Middle frontal gyrus (tissue), 1 donor: Measurements from ENCODE around the gene LANCL1.

ENCODE experiments used
- DNase-seq: peaks from one replicate; pipeline ENCODE4 v3.0.0-alpha.2; 2015; ENCODE audit warnings: low spot score; ENCODE audit errors: extremely low spot score

The LANCL1 gene, protein sequence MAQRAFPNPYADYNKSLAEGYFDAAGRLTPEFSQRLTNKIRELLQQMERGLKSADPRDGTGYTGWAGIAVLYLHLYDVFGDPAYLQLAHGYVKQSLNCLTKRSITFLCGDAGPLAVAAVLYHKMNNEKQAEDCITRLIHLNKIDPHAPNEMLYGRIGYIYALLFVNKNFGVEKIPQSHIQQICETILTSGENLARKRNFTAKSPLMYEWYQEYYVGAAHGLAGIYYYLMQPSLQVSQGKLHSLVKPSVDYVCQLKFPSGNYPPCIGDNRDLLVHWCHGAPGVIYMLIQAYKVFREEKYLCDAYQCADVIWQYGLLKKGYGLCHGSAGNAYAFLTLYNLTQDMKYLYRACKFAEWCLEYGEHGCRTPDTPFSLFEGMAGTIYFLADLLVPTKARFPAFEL

DNA sequence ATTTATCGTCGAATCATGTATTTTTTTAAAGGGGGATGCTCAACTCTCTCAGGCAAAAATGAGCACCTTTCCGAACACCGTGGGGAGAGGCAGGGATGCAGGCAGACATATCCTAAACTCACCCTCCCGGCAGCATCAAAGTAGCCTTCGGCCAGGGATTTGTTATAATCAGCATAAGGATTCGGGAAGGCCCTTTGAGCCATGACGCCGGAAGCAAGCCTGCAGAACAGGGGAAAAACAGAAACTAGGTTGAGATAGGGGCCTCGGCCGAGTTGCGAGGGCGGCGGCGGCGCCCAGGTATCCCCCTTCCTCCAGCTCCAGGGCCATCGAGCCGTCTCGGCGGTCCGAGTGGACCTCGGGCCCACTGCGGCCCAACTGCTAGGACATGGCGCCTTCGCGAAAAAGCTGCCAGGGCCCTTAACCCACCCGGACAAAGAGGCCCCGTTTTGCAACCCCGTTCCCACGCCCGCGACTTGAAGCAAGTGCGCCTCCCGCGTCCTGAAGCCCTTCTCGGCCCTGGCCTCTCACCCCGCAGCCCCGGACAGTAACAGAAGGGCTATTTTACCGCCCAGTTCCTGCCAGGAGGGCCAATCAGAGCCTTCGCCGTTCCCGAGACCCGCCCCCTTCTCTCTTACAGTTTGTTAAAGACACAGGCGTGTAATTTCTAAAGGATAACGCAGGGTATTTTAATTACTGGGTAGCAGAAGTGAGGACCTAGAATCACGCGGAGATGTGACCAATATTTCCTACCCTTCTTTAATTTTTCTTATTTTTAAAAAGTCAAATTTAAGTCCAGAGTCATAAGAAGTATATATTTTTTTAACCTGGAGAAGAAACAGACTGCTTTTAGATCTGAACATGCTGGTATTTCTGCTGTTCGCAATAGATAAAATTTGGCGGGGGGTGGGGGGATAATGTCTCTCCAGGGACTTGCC, at the start of gene LANCL1:
LANCL1 (minus strand) TSS at position 566 of the 935 bp plus-strand sequence; CDS start at position 203, 363 bp downstream.
- peak; percentile 91 for DNase-seq

DNA sequence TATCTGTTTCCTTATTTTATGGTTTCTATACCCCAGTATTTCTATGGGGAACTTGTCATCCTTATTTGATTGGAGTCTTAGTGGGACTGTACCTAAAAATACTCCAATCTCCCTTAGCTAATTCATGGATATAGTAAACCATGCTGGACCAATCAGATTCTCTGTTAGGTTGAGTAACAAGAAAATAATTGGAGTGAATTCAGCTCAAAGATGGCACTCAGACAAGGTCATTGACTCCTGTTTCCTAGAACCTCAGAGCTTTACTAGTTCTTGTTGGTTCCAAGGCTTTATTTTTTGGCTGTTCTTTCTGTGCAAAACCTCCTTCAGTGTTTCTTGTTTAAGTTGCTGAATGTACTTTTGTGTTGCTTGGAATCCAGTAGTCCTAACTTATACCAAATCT, 48.0 kb upstream of the LANCL1 start:
- no peak for DNase-seq

DNA sequence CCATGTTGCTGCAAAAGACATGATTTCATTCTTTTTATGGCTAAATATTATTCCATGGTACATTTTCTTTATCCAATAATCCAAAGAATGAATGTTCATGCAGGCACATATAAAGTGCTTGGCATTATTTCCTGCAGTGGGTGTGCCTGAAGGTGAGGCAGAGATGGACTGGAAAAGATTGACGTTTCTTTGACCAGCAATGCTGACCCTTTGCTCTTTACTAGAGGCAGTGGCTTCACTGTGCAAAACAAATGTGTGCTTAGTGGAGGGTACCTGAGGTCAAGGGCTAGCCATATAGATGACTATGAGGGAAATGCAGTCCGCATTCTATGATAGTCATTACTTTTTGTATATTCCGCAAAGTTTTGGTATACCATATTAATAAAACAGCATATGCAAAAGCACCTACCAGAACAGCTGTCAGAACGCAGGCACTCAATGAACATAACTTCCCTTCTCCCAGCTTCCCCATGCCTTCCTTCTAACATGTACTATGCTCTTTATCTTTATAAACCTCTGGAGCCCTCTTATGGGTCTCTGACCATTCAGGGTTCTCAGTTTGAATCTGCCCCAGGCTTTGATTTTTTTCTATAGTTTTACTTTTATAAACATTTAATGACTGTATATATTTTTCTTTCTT, 47.2 kb upstream of the LANCL1 start:
- DNase-seq, result no peak

DNA sequence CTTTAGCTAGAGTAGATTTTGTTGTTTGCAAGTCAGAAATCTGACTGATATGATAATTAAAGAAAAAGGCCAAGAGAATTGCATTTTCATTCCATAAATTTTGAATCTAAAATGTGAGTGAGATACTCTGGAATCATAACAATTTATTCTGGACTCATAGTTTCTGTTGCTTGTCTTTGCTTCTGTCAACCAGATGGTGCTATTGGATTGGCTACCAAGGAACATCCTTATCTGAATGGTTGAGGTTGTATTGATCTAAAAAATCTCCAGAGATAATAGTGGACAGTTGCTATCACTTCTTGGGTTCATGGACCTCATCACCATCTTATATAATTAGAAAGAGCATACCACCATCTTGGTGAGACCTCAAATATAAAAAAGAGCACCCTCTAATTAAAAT, 45.8 kb upstream of the LANCL1 start:
- DNase-seq, result no peak

DNA sequence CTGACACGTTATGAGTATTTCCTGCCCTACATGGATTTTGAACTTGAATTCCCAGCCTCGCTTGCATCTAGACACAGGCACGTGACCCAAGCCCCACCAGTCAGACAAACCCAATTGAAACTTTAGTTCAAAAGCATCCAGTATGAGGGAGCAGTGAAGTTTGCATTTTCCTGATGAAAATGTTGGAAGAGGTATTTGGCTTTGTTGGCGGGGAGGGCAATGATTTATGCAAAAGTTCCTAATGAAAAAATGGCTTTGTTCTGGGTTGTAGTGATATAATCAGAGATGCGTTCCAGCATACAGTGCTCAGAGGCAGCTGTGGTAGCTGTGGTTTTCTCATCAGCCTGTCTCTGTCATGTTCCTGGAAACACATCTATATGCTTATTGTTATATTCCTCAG, 43.0 kb upstream of the LANCL1 start:
- no peak for DNase-seq

DNA sequence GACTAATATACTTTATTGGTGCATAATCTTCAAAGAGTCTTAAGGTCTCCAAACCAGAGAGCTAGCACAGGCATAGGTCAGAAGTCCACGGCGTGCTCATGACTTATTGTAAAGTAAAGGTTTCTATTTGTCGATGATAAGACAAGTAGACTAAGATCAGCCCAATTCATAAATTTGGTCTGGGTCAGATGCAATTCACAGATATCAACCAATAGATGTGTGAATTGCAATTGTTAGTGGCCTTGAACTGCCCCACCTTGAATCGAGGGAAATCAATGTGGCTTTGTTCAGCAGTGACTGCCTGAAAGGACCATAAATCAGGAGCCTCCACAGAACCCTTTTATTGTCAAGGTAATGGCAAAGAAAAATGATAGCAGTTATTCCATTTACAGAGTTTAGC, 40.7 kb upstream of the LANCL1 start:
- DNase-seq, result no peak

DNA sequence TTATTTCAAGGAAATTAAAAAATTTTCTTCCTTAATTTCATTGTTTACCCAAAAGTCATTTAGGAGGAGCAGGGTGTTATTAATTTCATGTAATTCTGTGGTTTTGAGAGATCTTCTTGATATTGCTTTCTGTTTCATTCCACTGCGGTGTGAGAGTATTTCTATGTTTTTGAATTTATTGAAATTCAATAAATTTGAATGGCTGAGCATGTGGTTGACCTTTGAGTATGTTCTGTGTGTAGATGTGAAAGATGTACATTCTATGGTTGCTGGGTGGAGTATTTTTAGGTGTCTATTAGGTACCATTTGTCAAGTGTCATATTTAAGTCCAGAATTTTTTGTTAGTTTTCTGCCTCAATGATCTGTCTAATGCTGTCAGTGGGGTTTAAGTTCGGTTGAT, 39.4 kb upstream of the LANCL1 start:
- no peak for DNase-seq

DNA sequence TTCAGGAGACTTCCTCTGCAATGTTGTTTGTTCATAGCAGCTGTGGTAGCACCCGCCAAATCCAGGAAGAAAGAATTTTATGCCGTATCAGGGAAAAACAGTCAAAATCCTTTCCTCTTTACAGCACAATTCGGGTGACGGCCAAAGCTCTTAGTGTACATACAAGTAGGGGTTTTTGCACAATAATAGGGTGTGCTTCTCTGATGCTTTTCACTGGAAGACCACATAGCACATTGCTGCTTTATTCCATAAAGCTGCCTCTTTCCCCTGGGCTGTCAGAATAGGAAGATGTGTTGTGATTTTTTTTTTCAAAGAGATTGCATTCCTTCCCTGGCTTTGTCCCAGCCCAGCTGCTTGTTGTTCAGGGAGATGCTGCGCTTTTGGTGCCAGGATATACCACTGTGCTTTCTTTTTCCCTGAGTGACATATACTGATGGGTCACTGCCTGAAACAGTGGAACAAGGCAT, 27.2 kb upstream of the LANCL1 start:
- DNase-seq, result peak; percentile 74

DNA sequence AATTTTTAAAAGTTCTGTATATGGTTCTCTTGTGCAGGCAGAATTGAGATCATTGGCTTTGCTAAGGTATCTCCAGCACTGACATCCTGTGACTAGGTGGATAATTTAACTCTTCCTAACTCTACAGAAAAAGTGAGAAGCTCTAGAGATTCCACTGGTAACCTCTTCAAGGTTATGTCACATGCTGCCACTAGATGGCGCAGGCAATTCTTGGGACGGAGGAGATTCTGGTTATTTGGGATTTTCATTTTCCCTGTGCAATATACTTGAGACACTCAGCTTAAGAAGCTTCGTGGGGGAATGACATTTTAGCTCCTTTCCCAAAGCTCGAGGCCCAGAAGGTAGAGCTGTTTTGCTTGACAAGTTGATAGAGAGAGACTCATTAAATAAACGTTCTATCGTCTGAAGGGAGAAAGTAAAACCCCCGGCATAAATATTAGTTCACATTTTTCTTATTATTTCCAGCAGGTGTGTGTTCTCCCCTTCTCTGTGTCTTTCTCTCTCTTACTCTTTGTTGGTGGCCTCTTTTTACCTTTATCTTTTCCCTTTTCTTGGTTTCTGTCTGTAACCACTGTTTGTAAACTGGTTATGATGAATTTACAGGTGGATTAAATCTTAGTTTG, 26.6 kb upstream of the LANCL1 start:
- peak; percentile 48 for DNase-seq

DNA sequence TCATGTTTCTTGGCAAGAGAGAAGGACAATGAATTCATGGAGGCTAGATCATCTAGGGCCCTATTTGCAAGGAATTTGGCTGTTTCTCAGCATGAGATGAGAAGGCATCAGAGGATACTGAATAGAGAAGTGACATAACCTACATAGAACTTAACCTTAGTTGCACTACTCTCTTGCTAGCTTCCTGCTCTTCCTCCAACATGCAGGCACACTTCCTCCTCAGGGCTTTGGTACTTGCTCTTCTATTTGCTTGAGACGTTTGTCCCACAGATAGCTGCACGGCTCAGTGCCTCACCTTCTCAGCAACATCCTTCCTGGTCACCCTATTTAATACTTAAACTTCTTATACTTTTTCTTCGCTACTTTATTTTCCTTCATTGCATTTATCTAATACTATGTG, 20.0 kb upstream of the LANCL1 start:
- no peak for DNase-seq

DNA sequence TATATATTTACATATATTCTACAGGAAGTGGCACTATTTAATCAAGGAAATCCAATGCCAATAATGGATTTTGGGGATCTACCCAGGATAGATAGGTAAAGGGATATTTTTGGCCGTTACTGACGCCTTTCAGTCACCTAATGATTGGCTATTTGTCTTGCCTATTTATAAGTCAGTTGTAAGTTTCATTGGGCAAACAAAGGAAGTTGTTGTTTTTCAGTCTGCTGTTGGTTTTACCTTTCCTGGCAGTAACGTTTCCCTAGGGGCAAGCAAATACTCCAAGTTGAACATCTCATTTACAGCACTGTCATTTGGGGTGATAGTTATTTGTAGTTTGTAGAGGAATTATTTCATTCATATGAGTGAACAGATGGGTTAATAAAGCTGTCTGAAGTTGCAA, 17.0 kb upstream of the LANCL1 start:
- DNase-seq, result no peak

DNA sequence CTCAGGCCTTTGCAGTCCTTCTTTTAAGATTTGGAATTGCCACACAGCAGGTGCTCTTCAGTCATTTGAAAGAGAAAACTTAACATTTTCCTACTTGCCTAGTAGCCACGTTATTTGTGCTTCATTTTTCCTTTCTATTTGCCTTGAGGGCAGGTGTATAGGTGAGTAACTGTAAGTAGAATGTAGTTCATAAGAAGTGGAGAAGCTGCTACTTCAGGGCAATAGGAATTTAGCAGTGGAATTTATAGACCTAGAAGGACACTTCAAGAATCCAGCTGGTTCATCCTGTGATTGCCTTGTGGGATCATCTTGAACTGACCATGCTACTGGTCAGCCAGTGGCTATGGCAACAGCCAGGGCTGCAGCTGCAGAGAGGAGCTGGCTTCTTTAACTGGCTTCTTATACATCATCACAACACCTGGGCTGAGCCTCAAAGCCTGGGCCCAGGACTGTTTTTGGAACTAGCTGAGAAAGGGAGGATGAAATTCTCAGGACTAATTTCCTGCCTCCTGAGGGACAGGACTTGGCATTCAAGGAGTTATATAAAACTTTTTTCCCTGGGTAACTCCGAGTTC, 5.1 kb upstream of the LANCL1 start:
- no peak for DNase-seq

DNA sequence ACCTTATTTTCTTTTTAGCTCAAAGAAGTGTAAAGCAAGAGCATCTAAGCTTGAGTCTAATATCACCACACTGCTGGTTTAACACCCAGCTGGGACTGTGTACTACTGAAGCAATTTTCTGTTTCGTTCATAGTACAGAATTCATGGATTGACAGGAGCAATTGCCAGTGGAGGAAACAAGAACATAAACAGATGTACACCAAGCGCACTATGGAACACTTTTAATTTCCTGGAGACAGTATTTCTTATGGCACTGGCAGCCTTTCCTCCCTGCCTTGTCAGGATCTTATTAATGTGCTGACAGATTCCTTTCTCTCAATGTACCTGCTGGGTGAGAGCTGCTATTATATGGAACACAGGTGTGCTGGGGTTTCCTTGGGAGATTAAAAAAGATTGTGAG, 4.2 kb upstream of the LANCL1 start:
- no peak for DNase-seq

DNA sequence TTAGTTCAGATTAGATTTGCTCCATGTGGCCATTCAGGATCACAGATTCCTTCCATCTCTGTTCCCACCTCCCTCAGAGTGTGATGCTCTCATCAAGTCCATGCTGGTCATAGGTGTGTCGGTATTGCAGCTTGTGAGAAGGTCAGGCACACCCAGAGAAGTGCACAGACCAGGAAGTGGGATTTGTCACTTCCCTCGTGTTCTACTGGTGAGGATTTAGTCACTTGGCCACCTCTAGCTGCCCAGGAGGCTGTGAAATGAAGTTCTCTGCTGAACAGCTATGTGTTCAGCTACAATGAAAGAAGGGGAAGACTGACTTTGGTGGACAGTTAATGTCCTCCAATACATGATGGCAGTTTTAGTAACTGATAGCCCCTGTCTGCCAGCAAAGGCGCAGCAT, 3.5 kb upstream of the LANCL1 start:
- DNase-seq, result no peak

DNA sequence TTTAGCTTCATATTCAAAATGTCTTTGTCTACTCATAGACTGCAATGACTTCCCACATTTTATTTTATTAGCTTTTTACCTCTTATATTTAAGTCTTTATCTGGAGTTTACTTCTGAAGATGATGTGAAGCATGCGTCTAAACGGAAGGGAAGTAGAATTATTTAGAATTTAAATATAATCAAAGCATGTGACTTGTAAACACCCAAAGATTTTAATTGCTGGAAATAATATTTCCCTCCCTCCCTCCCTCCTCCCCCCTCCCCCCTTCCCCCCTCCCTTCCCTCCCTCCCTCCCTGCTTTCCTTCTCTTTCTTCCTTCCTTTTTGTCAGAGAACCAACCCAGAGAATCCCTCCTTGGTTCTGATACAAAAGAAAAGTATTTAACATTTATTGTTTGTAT, 2.1 kb upstream of the LANCL1 start:
- DNase-seq, result no peak

DNA sequence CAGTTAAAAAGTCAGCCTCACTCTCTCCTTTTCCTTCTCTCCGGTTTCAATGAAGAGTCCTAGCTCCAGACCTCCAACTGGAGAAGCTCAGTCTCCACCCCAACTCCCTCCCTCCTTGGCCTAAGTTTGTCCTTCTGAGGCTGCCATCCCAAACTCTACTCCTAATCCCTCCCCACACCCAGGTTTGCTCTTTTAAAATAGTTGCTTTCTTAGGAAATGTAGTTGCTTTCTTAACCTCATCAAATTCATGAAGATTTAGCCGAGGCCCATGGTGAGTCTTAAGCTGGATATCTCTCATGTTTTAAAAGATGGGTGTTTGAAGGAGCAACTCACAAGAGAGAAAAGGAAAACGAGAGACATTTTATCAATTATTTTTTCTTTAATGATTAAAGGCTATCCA, 937 bp upstream of the LANCL1 start:
- DNase-seq, result no peak

DNA sequence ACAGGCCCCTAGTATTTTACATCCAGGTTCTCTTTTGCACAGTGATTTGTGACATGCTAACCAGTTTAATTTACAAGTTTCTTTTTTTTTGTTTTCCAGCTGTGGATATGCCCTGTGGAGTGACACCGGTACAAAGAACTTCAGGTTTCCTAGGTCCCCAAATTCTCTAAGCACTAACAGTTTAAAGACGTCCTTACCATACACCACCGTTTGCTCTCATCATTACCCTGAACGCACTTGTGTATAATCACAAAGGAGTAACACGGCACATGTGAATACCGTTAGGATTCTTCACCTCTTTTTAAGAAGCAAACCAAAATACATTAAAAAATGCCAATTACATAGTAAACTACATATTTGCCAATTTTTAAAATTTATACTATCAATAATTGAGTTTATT, 853 bp downstream of the LANCL1 start:
- no peak for DNase-seq

DNA sequence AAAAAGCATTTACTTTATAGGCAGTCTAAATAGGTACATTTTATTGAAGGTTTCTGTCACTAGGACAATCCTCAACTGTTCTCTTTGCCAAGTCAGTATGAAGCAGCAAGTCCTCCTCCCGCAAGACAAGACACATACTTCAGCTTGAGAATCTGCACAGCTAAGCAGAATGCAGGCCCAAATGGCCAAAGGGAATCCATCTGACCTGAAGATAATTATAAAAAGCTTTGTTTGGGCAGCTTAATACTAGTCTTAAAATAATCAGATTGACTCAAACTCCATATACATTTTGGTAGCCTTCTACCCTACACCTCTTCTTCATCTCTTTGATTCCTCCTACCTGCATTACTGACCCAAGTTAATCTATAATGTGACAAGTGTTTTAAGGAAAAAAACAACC, 1.8 kb downstream of the LANCL1 start:
- DNase-seq, result no peak

DNA sequence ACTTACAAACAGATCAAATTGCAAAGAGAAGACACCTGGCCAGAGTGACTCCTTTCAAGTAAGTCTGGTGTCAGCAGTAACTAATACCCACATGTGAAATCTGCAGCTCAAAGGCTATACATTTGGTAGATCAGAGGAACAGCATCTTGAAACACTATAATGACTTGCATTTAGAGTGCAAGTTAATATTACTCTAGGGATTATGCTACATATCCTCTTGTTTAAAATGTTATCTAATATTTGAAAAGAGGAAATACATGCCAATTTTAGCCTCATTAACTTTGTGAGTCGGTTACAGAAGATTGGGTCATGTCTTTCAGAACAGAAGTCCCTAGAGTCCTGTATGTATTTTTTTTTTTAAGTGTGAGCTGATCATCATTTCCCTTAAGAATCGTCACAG, 15.2 kb downstream of the LANCL1 start:
- no peak for DNase-seq

DNA sequence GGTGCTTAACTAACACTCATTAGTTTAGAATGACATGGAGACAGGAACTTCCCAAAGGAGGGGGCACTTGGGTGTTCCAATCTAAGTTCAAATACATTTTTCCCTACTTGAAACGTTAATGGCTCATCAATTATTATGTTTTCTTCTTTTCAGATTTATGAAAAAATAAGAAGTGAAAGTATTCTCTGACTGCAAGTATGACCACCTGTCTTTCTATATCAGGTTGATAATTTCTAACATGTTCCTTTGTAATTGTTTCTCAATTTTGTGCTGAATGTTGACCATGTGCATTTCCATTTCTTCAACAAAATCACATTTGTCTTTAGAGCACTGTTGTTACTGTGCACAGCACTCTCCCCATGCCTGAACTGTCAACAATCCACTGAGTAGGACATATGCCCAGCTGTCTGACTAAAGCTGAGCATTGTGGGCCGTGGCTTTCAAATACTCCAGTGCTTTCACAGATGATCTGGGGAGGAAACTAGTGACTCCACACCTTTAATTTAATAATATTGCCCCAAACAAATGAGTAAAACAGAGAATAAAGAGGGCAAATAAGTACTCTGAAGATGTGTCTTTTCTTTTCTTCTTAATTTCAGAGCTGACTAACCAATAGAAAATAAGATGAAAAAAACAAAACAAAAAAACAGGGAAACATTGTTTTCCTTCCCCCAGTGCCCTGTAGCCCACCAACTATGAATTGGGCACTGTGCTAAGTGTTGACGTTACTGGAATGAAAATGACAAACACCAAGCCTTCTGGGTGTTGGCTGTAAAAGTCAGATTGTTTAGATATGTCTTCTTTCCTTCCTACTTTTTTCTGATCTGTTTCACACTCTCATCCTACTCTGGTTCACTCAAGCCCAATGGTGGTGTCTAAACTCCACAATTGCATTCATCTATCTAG, 16.0 kb downstream of the LANCL1 start:
- no peak for DNase-seq
